H1 (cell line): ENCODE results near the gene ANGEL2. TPM values are rescaled to one million over a fixed set of nuclear protein-coding genes. Genes with fewer than 3 reads are reported as not detected.

ENCODE experiments used
- CTCF ChIA-PET: fragments of 300-600 bp; sonication (Branson Sonifier 250); formaldehyde crosslinking; loops from one replicate; lab custom pipeline; 2021; ENCODE audit not compliant: partially characterized antibody; lab: Charles Lee
- POLR2A ChIA-PET: fragments of 300-600 bp; sonication (Branson Sonifier 250); formaldehyde crosslinking; loops from one replicate; lab custom pipeline; 2021; ENCODE audit warnings: inconsistent platforms; ENCODE audit not compliant: partially characterized antibody; lab: Charles Lee
- DNase-seq, 2 experiments: peaks; one replicate each; pipeline versions ENCODE4 v3.0.0 to v3.0.0-alpha.2; 2010 to 2022; ENCODE audit warnings: low spot score in 2 of 2, low read depth in 1 of 2, mixed read lengths in 1 of 2
- FAIRE-seq: peaks from 2 replicates; lab custom pipeline; 2011; peaks lifted over from hg19 to GRCh38; lab: Jason Lieb, UNC
- H2AFZ ChIP-seq: 2 replicates; pipeline ENCODE4 v1.8.1; 2012; ENCODE audit warnings: low read length, inconsistent platforms
- H2AK5ac ChIP-seq: 2 replicates; pipeline ENCODE4 v1.6.1; 2013; ENCODE audit warnings: low read depth, low read length
- H2BK120ac ChIP-seq: replicated peaks from 2 replicates; pipeline ENCODE3; 2013; ENCODE audit warnings: low read depth, low read length, inconsistent platforms
- H2BK12ac ChIP-seq: 2 replicates; pipeline ENCODE4 v1.6.1; 2013; ENCODE audit warnings: low read depth, low read length
- H2BK15ac ChIP-seq: 2 replicates; pipeline ENCODE4 v1.6.1; 2013; ENCODE audit warnings: low read length
- H2BK20ac ChIP-seq: 2 replicates; pipeline ENCODE4 v1.6.1; 2013; ENCODE audit warnings: low read length
- H2BK5ac ChIP-seq: 2 replicates; pipeline ENCODE4 v1.6.1; 2013; ENCODE audit warnings: low read depth, low read length
- H3K14ac ChIP-seq: 2 replicates; pipeline ENCODE4 v1.6.1; 2013; ENCODE audit warnings: inconsistent platforms; ENCODE audit not compliant: insufficient read length
- H3K18ac ChIP-seq: 2 replicates; pipeline ENCODE4 v1.6.1; 2013; ENCODE audit warnings: low read length; ENCODE audit errors: extremely low read depth
- H3K23ac ChIP-seq: 2 replicates; pipeline ENCODE4 v1.6.1; 2013; ENCODE audit warnings: inconsistent platforms; ENCODE audit not compliant: insufficient read length
- H3K23me2 ChIP-seq: 2 replicates; pipeline ENCODE4 v1.6.1; 2013; ENCODE audit warnings: low read depth, low read length
- H3K27ac ChIP-seq: 2 replicates; pipeline ENCODE4 v1.6.1; 2011; ENCODE audit warnings: low read depth, low read length, inconsistent platforms
- H3K27me3 ChIP-seq, 4 experiments: replicated peaks in 1 of 4; 1 replicate in 1 of 4; 2 replicates in 3 of 4; pipeline versions ENCODE4 v1.6.1 to v1.8.1; 2011 to 2013; ENCODE audit warnings: low read length in 3 of 4, mild to moderate bottlenecking in 3 of 4, inconsistent platforms in 2 of 4, mixed read lengths in 2 of 4, moderate library complexity in 1 of 4; ENCODE audit not compliant: control insufficient read depth in 3 of 4, insufficient read depth in 3 of 4; ENCODE audit errors: extremely low read depth in 1 of 4
- H3K36me3 ChIP-seq, 4 experiments: 2 replicates each; pipeline versions ENCODE4 v1.6.1 to v1.8.1; 2011 to 2013; ENCODE audit warnings: mild to moderate bottlenecking in 4 of 4, low read length in 3 of 4, moderate library complexity in 2 of 4, control low read depth in 1 of 4, inconsistent platforms in 1 of 4; ENCODE audit not compliant: insufficient read depth in 4 of 4, control insufficient read depth in 2 of 4
- H3K4ac ChIP-seq: replicated peaks from 2 replicates; pipeline ENCODE3; 2013; ENCODE audit warnings: low read length, low read depth, mixed read lengths, inconsistent platforms; ENCODE audit not compliant: insufficient read length
- H3K4me1 ChIP-seq, 4 experiments: replicated peaks in 1 of 4; 1 replicate in 1 of 4; 2 replicates in 3 of 4; pipeline versions ENCODE4 v1.6.1 to v1.8.1; 2011 to 2013; ENCODE audit warnings: low read length in 3 of 4, inconsistent platforms in 2 of 4, mixed read lengths in 1 of 4; ENCODE audit not compliant: insufficient read depth in 4 of 4, control insufficient read depth in 3 of 4
- H3K4me2 ChIP-seq, 2 experiments: 2 replicates each; pipeline versions ENCODE4 v1.6.1 to v1.8.1; 2011 to 2013; ENCODE audit warnings: low read depth in 2 of 2, low read length in 2 of 2, control low read depth in 1 of 2, inconsistent platforms in 1 of 2, mild to moderate bottlenecking in 1 of 2; ENCODE audit not compliant: insufficient read depth in 1 of 2
- H3K4me3 ChIP-seq, 4 experiments: fragments of 200-600, 300-600 bp in 1 of 4; sonication (generic), shearing (Covaris generic), sonication (Bioruptor Twin) in 1 of 4; 2 replicates each; pipeline versions ENCODE4 v1.5.1 to v1.8.1; 2011 to 2016; ENCODE audit warnings: low read length in 4 of 4, low read depth in 3 of 4, control low read depth in 2 of 4, inconsistent platforms in 2 of 4, mild to moderate bottlenecking in 2 of 4, mixed read lengths in 1 of 4, moderate library complexity in 1 of 4; ENCODE audit not compliant: insufficient read depth in 2 of 4; ENCODE audit errors: extremely low read depth in 1 of 4
- H3K56ac ChIP-seq: replicated peaks from 2 replicates; pipeline ENCODE3; 2013; ENCODE audit warnings: low read depth, mild to moderate bottlenecking, mixed read lengths, low read length, inconsistent platforms; ENCODE audit not compliant: insufficient read length
- H3K79me1 ChIP-seq: 2 replicates; pipeline ENCODE4 v1.6.1; 2013; ENCODE audit warnings: low read depth, low read length, control low read depth
- H3K79me2 ChIP-seq, 2 experiments: 2 replicates each; pipeline versions ENCODE4 v1.6.1 to v1.8.1; 2012 to 2013; ENCODE audit warnings: low read length in 2 of 2, mild to moderate bottlenecking in 2 of 2, inconsistent platforms in 1 of 2; ENCODE audit not compliant: insufficient read depth in 2 of 2, control insufficient read depth in 1 of 2
- H3K9ac ChIP-seq, 4 experiments: replicated peaks in 1 of 4; 1 replicate in 1 of 4; 2 replicates in 3 of 4; pipeline versions ENCODE4 v1.6.1 to v1.8.1; 2011 to 2013; ENCODE audit warnings: low read depth in 3 of 4, low read length in 3 of 4, control low read depth in 2 of 4, mild to moderate bottlenecking in 2 of 4, moderate library complexity in 2 of 4, inconsistent platforms in 1 of 4; ENCODE audit errors: extremely low read depth in 1 of 4
- H3K9me3 ChIP-seq, 2 experiments: 2 replicates each; pipeline versions ENCODE4 v1.6.1 to v1.8.1; 2012 to 2013; ENCODE audit warnings: mild to moderate bottlenecking in 2 of 2, moderate library complexity in 2 of 2, control low read depth in 1 of 2, inconsistent platforms in 1 of 2, low read depth in 1 of 2, low read length in 1 of 2, mixed read lengths in 1 of 2; ENCODE audit not compliant: insufficient read depth in 2 of 2
- H4K20me1 ChIP-seq, 2 experiments: replicated peaks in 1 of 2; 2 replicates each; pipeline versions ENCODE3 to v1.8.1; 2011 to 2013; ENCODE audit warnings: inconsistent platforms in 2 of 2, low read length in 2 of 2, mild to moderate bottlenecking in 1 of 2; ENCODE audit not compliant: insufficient read depth in 2 of 2, control insufficient read depth in 1 of 2
- H4K5ac ChIP-seq: 2 replicates; pipeline ENCODE4 v1.6.1; 2013; ENCODE audit warnings: low read length, low read depth, mixed read lengths, inconsistent platforms; ENCODE audit not compliant: insufficient read length
- H4K8ac ChIP-seq: 2 replicates; pipeline ENCODE4 v1.8.0; 2013; ENCODE audit warnings: mild to moderate bottlenecking, moderate library complexity, low read length, inconsistent platforms; ENCODE audit not compliant: insufficient read depth; ENCODE audit errors: extremely low read depth
- H4K91ac ChIP-seq: replicated peaks from 2 replicates; pipeline ENCODE3; 2013; ENCODE audit warnings: low read length, mixed read lengths, inconsistent platforms; ENCODE audit not compliant: insufficient read length
- CBX5 ChIP-seq: fragments of 300-800, 300-1000 bp; sonication (generic); IDR thresholded peaks from 2 replicates; pipeline ENCODE4 v1.7.1; 2016; ENCODE audit warnings: antibody characterized with exemption, low read length, low read depth
- EGR1 ChIP-seq: IDR thresholded peaks from 2 replicates; pipeline ENCODE4 v1.6.1; 2011; ENCODE audit warnings: low read depth, low read length, borderline replicate concordance
- JUND ChIP-seq: IDR thresholded peaks from 2 replicates; pipeline ENCODE4 v1.6.1; 2011; ENCODE audit warnings: mild to moderate bottlenecking, improper control_type of control experiment, low read length
- POU5F1 ChIP-seq: IDR thresholded peaks from 2 replicates; pipeline ENCODE4 v1.6.1; 2011; ENCODE audit warnings: low read depth, mild to moderate bottlenecking, low read length, moderate library complexity
- SIX5 ChIP-seq: IDR thresholded peaks from 2 replicates; pipeline ENCODE4 v1.6.1; 2011; ENCODE audit warnings: mild to moderate bottlenecking, low read depth, low read length
- SP2 ChIP-seq: IDR thresholded peaks from 2 replicates; pipeline ENCODE4 v1.6.1; 2012; ENCODE audit warnings: mild to moderate bottlenecking, low read length, inconsistent platforms
- SP4 ChIP-seq: IDR thresholded peaks from 2 replicates; pipeline ENCODE4 v1.6.1; 2012; ENCODE audit warnings: low read length, inconsistent platforms
- TAF7 ChIP-seq: optimal IDR thresholded peaks from 2 replicates; pipeline ENCODE3; 2011; ENCODE audit warnings: low read depth, mild to moderate bottlenecking, inconsistent platforms, low read length, moderate library complexity, borderline replicate concordance
- WGBS, 2 experiments: shearing (Covaris generic) in 1 of 2; methylation state at CpG; one replicate each; pipeline versions ENCODE4 v1.1.6 to v1.1.7; 2013 to 2015; ENCODE audit warnings: low lambda C conversion rate in 2 of 2, mixed read lengths in 2 of 2, inconsistent platforms in 1 of 2, low coverage in 1 of 2, missing lambda C conversion rate in 1 of 2; ENCODE audit not compliant: insufficient replicate concordance in 2 of 2, insufficient coverage in 1 of 2, insufficient read length in 1 of 2; ENCODE audit errors: extremely low coverage in 1 of 2, missing lambda C conversion rate in 1 of 2; 5-methylcytosine and 5-hydroxymethylcytosine counted together
- polyA plus RNA-seq, 7 experiments: library from polyadenylated mRNA; depleted of rRNA in 3 of 7; stranded (reverse) in 5 of 7; unstranded in 2 of 7; fragments of >200 nt in 5 of 7; fragments of 200-250 nt in 2 of 7; gene quantifications; 1 replicate in 5 of 7; 2 replicates in 1 of 7; 4 replicates in 1 of 7; pipeline versions ENCODE4 v1.2.1 to v1.2.3, GENCODE V29; 2011 to 2013; ENCODE audit warnings: missing spikeins in 2 of 7, mixed read lengths in 2 of 7
- total RNA-seq: library from RNA; stranded (reverse); fragmentation: NEBNext Ultra II Directional; extraction: Animal tissue kit (Norgen Biotek cat#: 25700); gene quantifications from 2 replicates; pipeline ENCODE4 v1.2.1, GENCODE V29; 2021

Gene ANGEL2
- total and polyA plus RNA-seq, 2 of the 8 experiments (the other 6 are each of a cell fraction or from before 2014, with no cell fraction given): 18.1 to 39.9 TPM

DNA sequence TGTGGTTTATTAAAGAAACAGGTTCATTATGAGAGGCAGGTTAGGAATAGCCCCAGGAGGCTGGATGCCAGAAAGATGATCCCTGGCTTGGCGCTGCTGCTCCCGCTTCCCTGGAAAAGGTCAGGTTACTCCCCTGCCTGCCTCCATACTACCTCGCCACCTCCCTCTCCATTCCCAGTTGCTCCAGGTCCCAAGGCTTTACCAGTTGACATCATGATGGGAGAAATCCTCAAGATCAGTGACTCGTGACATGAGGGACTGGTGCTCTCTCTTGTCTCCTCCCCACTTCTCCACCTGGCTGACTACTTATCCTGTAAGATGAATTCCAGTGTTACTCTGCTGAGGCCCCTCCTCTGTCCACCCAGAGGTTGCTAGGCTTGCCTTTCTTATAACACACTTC is 45.6 kb downstream of the ANGEL2 start:
- H3K4me3 ChIP-seq: no peak overlapping the region
- H3K79me1 ChIP-seq: no peaks in the 10 kb centered on the region; the same call in 1 of the 2 replicates
- no peak overlapping the region for H3K4ac ChIP-seq
- H3K4me1 ChIP-seq: peaks cover 0 to 20% (median 8%) of the 10 kb centered on the region in 4 experiments; a peak in 6 of 7 replicates
- no peak overlapping the region for H3K4me2 ChIP-seq
- no peak overlapping the region; a peak in 1 of 7 replicates for H3K9ac ChIP-seq
- H3K27ac ChIP-seq: no peak overlapping the region
- DNase-seq: no peak
- no peak overlapping the region for H2BK20ac ChIP-seq
- H3K36me3 ChIP-seq: peaks cover 46 to 95% (median 77%) of the 10 kb centered on the region in 4 experiments
- no peak overlapping the region for H2BK120ac ChIP-seq
- no peak overlapping the region for H2BK12ac ChIP-seq
- no peak for FAIRE-seq
- H2AK5ac ChIP-seq: no peak overlapping the region
- no peak overlapping the region for H3K23ac ChIP-seq
- no peaks in the 10 kb centered on the region for H3K9me3 ChIP-seq
- no peak overlapping the region for H3K18ac ChIP-seq
- no peaks in the 10 kb centered on the region; a peak in 1 of 4 replicates for H3K79me2 ChIP-seq
- H3K56ac ChIP-seq: no peak overlapping the region
- ChIA-PET CTCF (no interaction called here), POLR2A (interaction anchor here (3.2 to 12.9 kb wide), 2 partner anchors 7 to 11 kb away, joined by 23 to 240 read pairs; no protein-coding TSS in a partner anchor)
- TF ChIP-seq CBX5 (no peak), SP4 (no peak), EGR1 (no peak), SP2 (no peak), SIX5 (no peak), TAF7 (no peak), POU5F1 (no peak), JUND (no peak)
- H3K23me2 ChIP-seq: no peaks in the 10 kb centered on the region
- no peak overlapping the region for H4K91ac ChIP-seq
- H3K27me3 ChIP-seq: no peaks in the 10 kb centered on the region
- H4K5ac ChIP-seq: no peak overlapping the region
- 97% methylated on average over 4 of the region's 4 CpGs; no CpG with 5 or more reads in 1 of the 2 experiments for WGBS, 2 experiments
- no peak overlapping the region for H3K14ac ChIP-seq
- H4K8ac ChIP-seq: no peak overlapping the region
- 0 out of 2 replicates have a peak overlapping the region, but pooled peaks have one; percentile 19 for H2BK5ac ChIP-seq
- H2AFZ ChIP-seq: no peak overlapping the region
- H4K20me1 ChIP-seq: peaks cover 2 to 6% of the 10 kb centered on the region in 2 experiments
- no peak overlapping the region for H2BK15ac ChIP-seq
